Body of pancreas (tissue), 4 donors: Measurements from ENCODE around the gene ITPRID1.

Experiments used
- CTCF ChIP-seq, 7 experiments: fragments of 450-650 bp in 4 of 7; fragments of 200-600 bp in 3 of 7; sonication (generic) in 3 of 7; IDR thresholded peaks; one replicate each; pipeline ENCODE4 v1.5.1; 2016 to 2019; ENCODE audit warnings: antibody characterized with exemption in 7 of 7
- POLR2A ChIP-seq, 3 donors: fragments of 450-650 bp; IDR thresholded peaks; one replicate each; pipeline ENCODE4 v1.6.1; 2016; ENCODE audit warnings: antibody characterized with exemption in 3 of 3, mild to moderate bottlenecking in 2 of 3

GRCh38 chr7:31521336-31522010 lies 7.6 kb downstream of the ITPRID1 start:
- TF ChIP-seq CTCF (IDR thresholded peaks at IDR 0.05) (no peak), POLR2A (IDR thresholded peaks at IDR 0.05) (no peak)
